SU-DHL-6 (cell line): ENCODE results near the gene FAM32A.

Experiments
- CTCF ChIP-seq: fragments of 200-600 bp; sonication (generic); IDR thresholded peaks from one replicate; pipeline ENCODE4 v1.5.1; 2017; ENCODE audit warnings: antibody characterized with exemption, mild to moderate bottlenecking, low read length, moderate library complexity; ENCODE audit not compliant: insufficient read depth, poor library complexity, severe bottlenecking
- EZH2phosphoT487 ChIP-seq: fragments of 200-600 bp; sonication (generic), shearing (Covaris generic); conservative IDR thresholded peaks from 2 replicates; pipeline ENCODE4 v1.6.1; 2018; ENCODE audit warnings: mild to moderate bottlenecking, antibody characterized with exemption, low read length, moderate library complexity, mixed read lengths

- TF ChIP-seq CTCF (no peak), EZH2phosphoT487 (no peak)
Measured at GRCh38 chr19:16217716-16218451, 32.7 kb downstream of the FAM32A start.
